ENCODE measurements around the gene CFAP157.

Gene CFAP157

DNA sequence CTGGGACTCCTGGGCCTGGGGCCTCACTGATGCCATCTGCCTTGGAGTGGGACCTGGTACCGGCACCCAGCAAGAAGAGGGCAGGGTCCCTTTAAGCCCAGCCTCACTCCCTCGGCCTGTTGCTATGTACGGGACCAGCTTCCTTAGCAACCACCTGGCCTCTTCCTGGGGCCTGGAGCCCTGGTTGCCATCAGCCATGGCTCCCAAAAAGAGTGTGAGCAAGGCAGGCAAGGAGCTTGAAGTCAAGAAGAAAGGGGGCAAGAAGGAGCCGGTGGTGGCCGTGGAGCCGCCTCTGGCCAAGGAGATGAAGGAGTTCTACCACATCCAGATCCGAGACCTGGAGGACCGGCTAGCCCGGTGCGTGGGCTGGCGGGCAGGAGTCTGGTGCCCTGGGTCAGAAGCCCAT lies at the start of gene CFAP157:
Gene CFAP157, plus strand, starts transcription at position 153 of the 406 bp plus-strand sequence. Its CDS starts 44 bp downstream, at position 197.
- DNase-seq (ENCODE audit: low read depth in 3 of 3): no peak

DNA sequence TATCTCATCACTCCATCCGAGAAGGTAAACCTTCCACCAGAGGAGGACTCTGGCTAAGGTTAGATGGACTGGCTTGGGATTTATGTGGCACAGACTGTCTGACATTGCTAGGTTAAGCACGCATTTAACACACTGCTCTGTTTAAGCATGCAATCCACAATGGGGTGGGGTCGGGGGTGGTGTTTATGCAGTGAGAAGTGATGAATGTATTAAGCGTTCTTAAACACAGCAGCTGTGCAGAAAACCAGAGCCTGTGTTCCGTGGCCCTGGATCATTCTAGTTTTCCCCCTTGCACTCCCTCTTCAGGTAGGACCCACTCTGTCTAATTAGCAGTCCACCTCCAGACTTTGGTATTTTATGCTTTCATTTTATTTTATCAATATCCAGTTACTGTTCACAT lies 48.4 kb upstream of the CFAP157 start:
- DNase-seq (ENCODE audit: low read depth in 3 of 3): no peak

DNA sequence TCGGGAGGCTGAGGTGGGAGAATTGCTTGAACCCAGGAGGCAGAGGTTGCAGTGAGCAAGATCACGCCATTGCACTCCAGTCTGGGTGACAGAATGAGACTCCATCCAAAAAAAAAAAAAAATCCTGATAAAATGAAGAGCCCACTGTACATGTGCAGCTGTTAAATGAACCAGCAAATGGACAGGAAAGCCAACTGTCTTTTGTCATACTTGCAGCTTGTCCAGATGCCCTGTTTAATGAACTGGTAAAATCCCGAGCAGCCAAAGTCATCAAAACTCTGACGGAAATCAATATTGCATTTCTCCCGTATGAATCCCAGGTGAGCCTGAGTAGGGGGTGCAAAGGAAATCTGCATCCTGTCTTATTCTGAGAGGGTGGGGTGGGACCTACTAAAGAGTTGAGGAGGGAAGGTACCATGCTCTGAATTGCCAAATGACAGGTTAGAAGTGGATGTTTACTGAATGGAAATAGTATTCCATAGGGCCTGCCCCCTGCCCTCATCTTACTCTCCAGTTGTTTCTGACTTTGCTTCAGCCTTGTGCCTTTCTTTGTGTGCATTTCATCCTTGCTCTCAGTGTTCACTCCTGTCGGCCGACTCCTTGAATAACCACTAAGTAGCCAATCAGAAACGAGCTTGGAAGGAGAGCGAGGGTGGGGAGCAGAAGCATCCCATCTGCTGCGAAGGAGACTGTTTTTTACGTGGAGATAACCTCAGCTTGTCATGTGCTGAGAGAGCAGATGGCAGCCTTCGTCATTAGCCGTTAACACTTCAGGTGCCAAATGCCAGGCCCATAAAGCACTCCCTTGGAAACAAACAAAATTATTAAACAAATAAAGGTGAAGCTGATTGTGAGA lies 45.7 kb upstream of the CFAP157 start:
- no peak for DNase-seq (ENCODE audit: low read depth in 3 of 3)

DNA sequence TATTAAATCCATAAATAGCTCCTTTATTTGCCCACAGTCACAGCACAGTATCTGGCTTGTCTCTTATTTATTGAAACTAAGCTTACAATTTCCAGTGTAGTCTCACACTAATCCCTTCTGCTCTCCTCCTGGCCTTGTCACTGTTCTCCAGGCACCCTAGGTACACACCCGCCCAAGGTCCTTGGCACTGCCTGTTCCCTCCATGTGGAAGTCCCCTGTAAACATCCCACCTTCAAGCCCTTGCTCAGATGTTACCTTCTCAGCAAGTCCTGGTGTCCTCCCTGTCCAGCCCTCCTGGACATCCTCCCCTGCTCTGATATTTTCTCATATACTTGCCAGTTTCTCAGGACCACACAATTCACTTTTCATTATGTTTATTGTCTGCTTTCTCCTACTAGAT lies 44.2 kb upstream of the CFAP157 start:
- no peak for DNase-seq (ENCODE audit: low read depth in 3 of 3)

DNA sequence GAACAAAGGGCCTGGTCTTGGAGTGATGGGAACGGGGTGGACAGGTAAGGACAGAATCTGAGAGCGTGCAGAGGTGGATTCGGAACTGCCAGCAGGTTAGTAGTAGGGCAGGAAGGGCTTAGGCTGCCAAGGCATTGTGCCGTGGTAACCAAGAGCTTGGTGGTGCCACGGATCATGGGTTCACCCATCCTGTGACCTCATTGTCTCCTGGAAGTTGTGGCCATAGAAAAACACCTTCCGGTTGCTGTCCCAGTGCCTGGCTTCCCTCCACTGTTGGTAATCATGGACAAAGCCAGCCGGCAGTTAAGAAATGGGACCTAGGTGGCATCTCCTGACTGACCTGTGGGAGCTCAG lies 42.5 kb upstream of the CFAP157 start:
- no peak for DNase-seq (ENCODE audit: low read depth in 3 of 3)

GRCh38 chr9:127664678-127665507 lies 41.9 kb upstream of the CFAP157 start:
- no peak for DNase-seq (ENCODE audit: low read depth in 3 of 3)

DNA sequence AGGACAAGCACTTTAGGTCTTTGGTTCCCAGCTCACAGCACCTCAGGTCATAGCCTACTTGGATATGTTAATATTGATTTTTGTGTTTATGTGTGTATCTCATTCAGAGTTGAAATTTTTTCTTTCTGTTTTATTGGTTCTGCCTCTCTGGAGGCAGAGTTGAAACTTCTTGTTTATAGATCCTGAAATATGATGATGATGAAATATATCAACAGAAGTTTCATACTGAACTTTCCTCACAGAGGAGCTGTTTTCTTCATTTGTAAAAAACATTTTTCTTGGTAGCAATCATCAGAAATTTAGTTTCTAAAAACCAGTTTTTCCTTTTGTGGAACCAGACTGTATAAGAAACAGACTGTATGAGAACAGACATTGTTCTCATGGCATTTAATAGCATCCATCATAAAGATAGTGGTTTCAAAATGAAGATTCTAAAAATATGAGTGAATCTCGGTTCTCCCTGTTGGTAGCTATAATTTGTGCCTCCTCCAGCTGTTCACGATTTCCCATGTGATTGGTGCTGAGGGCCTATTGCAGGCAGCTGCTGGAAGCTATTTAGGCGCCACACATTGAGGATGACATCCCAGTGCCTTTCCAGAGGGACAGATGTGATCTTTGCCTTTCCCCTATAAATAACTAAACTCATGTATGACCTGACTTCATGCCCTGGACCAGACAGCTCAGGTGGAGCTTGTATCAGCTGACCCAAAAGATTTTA lies 39.5 kb upstream of the CFAP157 start:
- no peak for DNase-seq (ENCODE audit: low read depth in 3 of 3)

- DNase-seq (ENCODE audit: low read depth in 3 of 3): no peak
These were observed 38.9 kb upstream of the CFAP157 start for GRCh38 chr9:127667906-127668305.

DNA sequence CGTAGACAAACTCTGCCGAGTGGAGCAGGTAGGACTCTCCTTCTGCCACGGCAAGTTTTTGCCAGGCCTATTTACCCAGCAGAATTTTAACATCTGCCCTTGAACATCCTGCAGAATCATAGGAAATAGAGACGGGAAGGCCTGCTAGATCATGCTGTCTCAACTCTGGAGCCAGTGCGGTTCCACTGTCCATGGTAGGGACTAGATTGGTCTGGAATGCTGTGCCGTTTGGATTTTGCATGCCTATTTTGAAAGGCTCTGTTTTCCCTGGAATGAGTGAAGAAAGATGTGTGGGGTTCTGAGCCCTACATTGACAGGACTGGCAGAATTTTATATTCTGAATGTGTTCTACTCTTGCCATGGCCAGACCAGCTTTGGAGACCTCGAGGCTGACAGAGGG lies 33.6 kb upstream of the CFAP157 start:
- DNase-seq (ENCODE audit: low read depth in 3 of 3): no peak

- no peak for DNase-seq (ENCODE audit: low read depth in 3 of 3)
These were observed 30.1 kb upstream of the CFAP157 start for GRCh38 chr9:127676638-127677037.

- no peak for DNase-seq (ENCODE audit: low read depth in 3 of 3)
These were observed 27.3 kb upstream of the CFAP157 start for GRCh38 chr9:127679506-127679905.

DNA sequence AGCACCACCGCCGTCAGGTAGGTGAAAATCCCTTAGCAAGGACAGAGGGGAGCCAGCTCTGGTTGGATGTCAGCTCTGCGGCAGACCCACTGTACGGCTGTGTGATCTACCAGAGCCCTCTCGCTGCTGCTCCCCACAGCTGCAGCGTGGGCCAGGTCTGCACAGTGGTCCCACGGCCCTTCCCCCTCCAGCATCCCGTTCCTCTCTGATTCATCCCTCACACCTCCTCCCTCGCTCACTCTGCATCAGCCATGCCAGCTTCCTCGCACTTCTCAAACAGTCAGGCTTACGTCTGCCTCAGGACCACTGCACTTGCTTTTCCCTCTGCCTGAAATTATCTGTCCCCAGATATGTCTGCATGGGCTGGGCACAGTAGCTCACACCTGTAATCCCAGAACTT lies 26.6 kb upstream of the CFAP157 start:
- DNase-seq (ENCODE audit: low read depth in 3 of 3): no peak

- DNase-seq (ENCODE audit: low read depth in 3 of 3): no peak
These were observed 25.9 kb upstream of the CFAP157 start for GRCh38 chr9:127680846-127681245.

DNA sequence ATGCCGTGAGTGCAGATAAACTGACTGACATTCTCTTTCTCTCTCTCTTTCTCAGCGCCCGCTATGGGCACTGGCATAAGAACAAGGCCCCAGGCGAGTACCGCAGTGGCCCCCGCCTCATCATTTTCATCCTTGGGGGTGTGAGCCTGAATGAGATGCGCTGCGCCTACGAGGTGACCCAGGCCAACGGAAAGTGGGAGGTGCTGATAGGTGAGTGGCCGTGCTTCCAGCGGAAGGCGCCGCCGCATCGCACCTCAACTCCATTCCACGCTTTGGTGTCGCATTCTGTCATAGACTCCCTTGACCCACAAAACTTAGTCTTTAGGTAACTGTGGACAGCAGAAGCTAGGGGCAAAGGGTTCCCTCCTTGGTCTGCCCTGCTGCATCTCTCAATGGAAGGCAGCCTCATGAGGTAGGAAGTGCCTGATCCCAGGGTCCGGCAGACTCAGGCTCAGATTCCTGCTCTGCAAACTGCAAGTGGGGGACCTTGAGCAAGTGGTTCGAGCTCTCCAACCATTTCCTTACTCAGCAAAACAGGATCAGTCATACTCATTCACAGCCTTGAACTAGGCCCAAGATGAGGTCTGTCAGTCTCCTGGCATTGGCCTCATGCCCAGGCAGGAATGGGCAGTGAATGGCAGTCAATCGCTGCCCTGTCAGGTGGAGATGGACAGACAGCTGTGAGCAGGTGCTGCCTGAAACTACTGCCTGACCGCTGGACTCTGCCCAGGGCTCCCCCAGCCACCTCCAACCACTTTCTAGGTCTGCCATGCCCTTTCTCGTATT lies 24.2 kb upstream of the CFAP157 start:
- no peak for DNase-seq (ENCODE audit: low read depth in 3 of 3)

DNA sequence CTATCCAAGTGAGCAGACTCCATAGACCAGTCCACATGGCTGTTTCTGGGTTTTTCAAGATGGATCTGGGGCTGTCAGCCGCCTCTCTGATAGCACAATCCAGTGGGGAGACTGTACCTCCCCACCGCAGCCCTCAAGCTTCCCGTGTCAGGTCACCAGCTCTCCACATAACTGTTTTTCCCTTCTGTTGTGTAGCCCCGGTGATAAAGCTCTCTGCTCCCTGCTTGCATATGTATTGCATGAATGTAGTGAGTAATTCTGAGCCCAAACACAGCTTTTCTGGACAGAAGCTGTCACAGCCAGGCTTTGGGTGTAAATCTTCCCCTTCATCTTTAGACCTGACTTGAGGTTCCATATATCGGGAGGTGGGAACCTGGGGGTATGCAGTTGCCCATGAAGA lies 23.1 kb upstream of the CFAP157 start:
- no peak for DNase-seq (ENCODE audit: low read depth in 3 of 3)

DNA sequence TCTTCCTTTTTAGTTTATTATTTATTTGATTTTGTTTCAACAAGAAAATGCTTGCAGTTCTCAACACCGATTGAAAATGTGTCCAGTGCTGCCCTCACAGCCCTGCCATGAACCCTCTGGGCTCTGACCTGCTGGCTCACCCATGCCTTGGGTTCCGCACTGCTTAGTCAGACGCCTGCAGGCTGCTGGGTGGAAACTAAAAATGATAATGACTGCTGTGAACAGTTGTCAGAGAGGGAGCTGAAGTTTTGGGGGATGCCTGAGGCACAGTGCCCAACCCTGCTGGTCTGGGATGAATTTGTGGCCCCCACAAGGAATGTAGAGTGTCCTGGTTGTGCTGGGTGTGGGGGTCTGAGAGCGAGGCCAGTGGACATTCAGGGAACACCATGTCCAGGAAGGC lies 22.2 kb upstream of the CFAP157 start:
- DNase-seq (ENCODE audit: low read depth in 3 of 3): no peak

DNA sequence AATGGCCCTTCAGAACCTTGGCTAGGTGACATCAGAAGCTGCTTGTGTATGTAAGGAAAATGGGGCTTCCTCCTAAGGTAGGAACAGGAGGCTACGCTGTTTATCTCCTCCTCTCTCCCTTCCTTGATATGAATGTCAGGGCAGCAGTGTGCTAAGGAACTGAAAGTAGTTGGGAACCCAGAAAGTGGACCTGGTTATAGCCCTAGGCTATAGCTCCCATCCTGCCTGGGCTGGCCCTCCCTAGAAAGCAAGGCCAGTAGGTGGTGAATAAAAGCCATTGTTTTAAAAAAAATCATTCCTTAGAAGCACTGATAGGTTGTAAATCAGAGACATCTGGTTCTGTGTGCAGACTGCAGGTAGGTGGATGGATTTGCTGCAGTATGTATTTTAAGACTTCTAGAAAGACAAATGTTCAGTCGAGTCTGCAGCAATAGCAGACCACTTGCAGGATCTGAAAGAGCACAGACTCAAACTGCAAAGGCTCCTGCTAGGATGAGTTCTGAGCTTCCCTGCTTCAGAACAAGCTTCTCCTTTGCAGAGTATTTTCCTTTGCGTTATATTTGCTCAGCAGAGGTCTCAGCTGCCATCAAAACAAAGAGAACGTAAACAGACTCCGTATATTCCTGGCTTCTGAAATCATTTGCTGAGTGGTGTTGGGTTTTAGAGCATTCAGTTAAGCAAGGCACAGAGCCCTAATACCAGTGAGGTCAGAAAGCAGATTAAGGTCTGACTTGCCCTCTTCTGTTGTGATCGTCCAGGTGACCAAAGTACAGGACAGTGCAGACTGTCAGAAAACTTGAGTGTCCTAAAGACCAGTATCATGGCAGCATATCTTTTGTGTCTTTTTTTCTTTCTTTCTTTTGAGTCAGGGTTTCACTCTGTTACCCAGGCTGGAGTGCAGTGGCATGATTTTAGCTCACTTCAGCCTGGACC lies 20.1 kb upstream of the CFAP157 start:
- DNase-seq (ENCODE audit: low read depth in 3 of 3): no peak

- DNase-seq (ENCODE audit: low read depth in 3 of 3): no peak
These were observed 17.3 kb upstream of the CFAP157 start for GRCh38 chr9:127689329-127690000.

DNA sequence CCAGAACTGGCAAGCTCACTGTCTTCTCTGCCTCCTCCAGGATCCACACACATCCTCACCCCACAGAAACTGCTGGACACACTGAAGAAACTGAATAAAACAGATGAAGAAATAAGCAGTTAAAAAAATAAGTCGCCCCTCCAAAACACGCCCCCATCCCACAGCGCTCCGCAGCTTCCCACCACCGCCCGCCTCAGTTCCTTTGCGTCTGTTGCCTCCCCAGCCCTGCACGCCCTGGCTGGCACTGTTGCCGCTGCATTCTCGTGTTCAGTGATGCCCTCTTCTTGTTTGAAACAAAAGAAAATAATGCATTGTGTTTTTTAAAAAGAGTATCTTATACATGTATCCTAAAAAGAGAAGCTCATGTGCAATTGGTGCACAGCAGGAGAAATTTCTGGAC lies 16.1 kb upstream of the CFAP157 start:
- no peak for DNase-seq (ENCODE audit: low read depth in 3 of 3)

DNA sequence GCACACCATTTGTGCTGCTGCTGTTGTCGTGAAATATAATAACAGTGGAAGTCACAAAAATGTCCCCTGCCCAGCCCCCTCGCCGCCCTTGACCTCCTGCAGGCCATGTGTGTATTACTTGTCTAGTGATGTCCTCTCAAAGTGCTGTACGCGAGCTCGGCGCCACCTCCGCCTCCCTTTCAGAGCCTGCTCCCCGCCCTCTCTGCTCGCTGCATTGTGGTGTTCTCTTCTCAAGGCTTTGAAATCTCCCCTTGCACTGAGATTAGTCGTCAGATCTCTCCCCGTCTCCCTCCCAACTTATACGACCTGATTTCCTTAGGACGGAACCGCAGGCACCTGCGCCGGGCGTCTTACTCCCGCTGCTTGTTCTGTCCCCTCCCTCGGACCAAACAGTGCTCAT lies 14.7 kb upstream of the CFAP157 start:
- no peak for DNase-seq (ENCODE audit: low read depth in 3 of 3)

Measured in stimulated activated CD4-positive, alpha-beta T cell treated with anti-CD3 and anti-CD28 coated beads, TNF-alpha, amount 100 ng/mL, for 24 hours (primary cell).